GM23338 (cell line): ENCODE data around the gene ARHGEF17. TPM values are rescaled to one million over a fixed set of nuclear protein-coding genes. Genes with fewer than 3 reads are reported as not detected.

Experiments used
- ATAC-seq: fragments of 200-7000 bp; cut with Tn5 transposase; 3 replicates; pipeline ENCODE4 v1.9.1; 2020
- DNase-seq: peaks from one replicate; pipeline ENCODE4 v3.0.0-alpha.2; 2015; ENCODE audit warnings: low spot score
- H2AFZ ChIP-seq: fragments of 200-600 bp; sonication (generic); 2 replicates; pipeline ENCODE4 v1.8.0; 2016; ENCODE audit warnings: antibody characterized with exemption, mild to moderate bottlenecking, moderate library complexity
- H3F3A ChIP-seq: fragments of 200-600 bp; sonication (generic); replicated peaks from 2 replicates; pipeline ENCODE4 v1.8.0; 2017; ENCODE audit warnings: antibody characterized with exemption, mixed run types, low read depth
- H3K27ac ChIP-seq: fragments of 200-600 bp; sonication (generic); 2 replicates; pipeline ENCODE4 v1.6.1; 2016; ENCODE audit warnings: low read depth
- H3K27me3 ChIP-seq: fragments of 200-600 bp; sonication (generic); 2 replicates; pipeline ENCODE4 v1.8.0; 2016; ENCODE audit warnings: mild to moderate bottlenecking, mixed run types, moderate library complexity; ENCODE audit not compliant: insufficient read depth
- H3K36me3 ChIP-seq: fragments of 200-600 bp; sonication (generic); 2 replicates; pipeline ENCODE4 v1.8.0; 2016; ENCODE audit warnings: mild to moderate bottlenecking; ENCODE audit not compliant: insufficient read depth
- H3K4me1 ChIP-seq: fragments of 200-600 bp; sonication (generic); 2 replicates; pipeline ENCODE4 v1.8.0; 2016; ENCODE audit warnings: mild to moderate bottlenecking, moderate library complexity; ENCODE audit not compliant: insufficient read depth
- H3K4me2 ChIP-seq: fragments of 200-600 bp; sonication (generic); 2 replicates; pipeline ENCODE4 v1.7.1; 2017; ENCODE audit warnings: mixed run types
- H3K4me3 ChIP-seq: fragments of 200-600 bp; sonication (generic); 2 replicates; pipeline ENCODE4 v1.6.1; 2016; ENCODE audit warnings: mixed run types
- H3K79me2 ChIP-seq: fragments of 200-600 bp; sonication (generic); replicated peaks from 2 replicates; pipeline ENCODE4 v1.8.0; 2017; ENCODE audit warnings: mild to moderate bottlenecking; ENCODE audit not compliant: insufficient read depth
- H3K9me2 ChIP-seq: fragments of 200-600 bp; sonication (generic); 2 replicates; pipeline ENCODE4 v1.8.0; 2017; ENCODE audit not compliant: insufficient read depth
- H4K20me1 ChIP-seq: fragments of 200-600 bp; sonication (generic); replicated peaks from 2 replicates; pipeline ENCODE4 v1.8.0; 2017; ENCODE audit warnings: mild to moderate bottlenecking; ENCODE audit not compliant: insufficient read depth
- H3K27ac Mint-ChIP-seq: 2 replicates; pipeline ENCODE4 v1.8.0; 2020; ENCODE audit warnings: inconsistent platforms, mild to moderate bottlenecking, moderate library complexity, mixed read lengths
- H3K27me3 Mint-ChIP-seq: 3 replicates; pipeline ENCODE4 v1.8.0; 2022; ENCODE audit warnings: low read depth, mild to moderate bottlenecking, moderate library complexity, mixed read lengths, inconsistent platforms; ENCODE audit not compliant: insufficient read depth, poor library complexity
- H3K36me3 Mint-ChIP-seq: 3 replicates; pipeline ENCODE4 v1.8.0; 2021; ENCODE audit warnings: low read depth, mild to moderate bottlenecking, inconsistent platforms, moderate library complexity, mixed read lengths
- H3K4me1 Mint-ChIP-seq: 3 replicates; pipeline ENCODE4 v1.8.0; 2020; ENCODE audit warnings: mild to moderate bottlenecking, inconsistent platforms, mixed read lengths
- H3K4me3 Mint-ChIP-seq: 3 replicates; pipeline ENCODE4 v1.8.0; 2021; ENCODE audit warnings: moderate library complexity, mild to moderate bottlenecking, inconsistent platforms, mixed read lengths
- H3K9me3 Mint-ChIP-seq: 3 replicates; pipeline ENCODE4 v1.8.0; 2020; ENCODE audit warnings: moderate library complexity, mild to moderate bottlenecking, inconsistent platforms, mixed read lengths
- JUNB ChIP-seq: IDR thresholded peaks from one replicate; pipeline ENCODE4 v1.6.1; 2016; ENCODE audit warnings: antibody characterized with exemption; ENCODE audit not compliant: unreplicated experiment
- NANOG ChIP-seq: IDR thresholded peaks from 2 replicates; pipeline ENCODE4 v1.6.1; 2016; ENCODE audit warnings: antibody characterized with exemption, borderline replicate concordance
- POLR2AphosphoS5 ChIP-seq: IDR thresholded peaks from 2 replicates; pipeline ENCODE4 v1.6.1; 2016; ENCODE audit warnings: antibody characterized with exemption, low read depth
- ZNF114 ChIP-seq: fragments of 250-450 bp; sonication (Bioruptor Pico); IDR thresholded peaks from 2 replicates; pipeline ENCODE4 v1.5.0; 2020; ENCODE audit warnings: mild to moderate bottlenecking, moderate library complexity
- ZNF462 ChIP-seq: fragments of 250-450 bp; sonication (Bioruptor Pico); IDR thresholded peaks from 2 replicates; pipeline ENCODE4 v1.5.0; 2020; ENCODE audit warnings: mild to moderate bottlenecking, moderate library complexity
- polyA plus RNA-seq: library from polyadenylated mRNA; unstranded; fragments of >200 nt; fragmentation: Nextera tagmentation; extraction: Ambion mirVana; gene quantifications from 2 replicates; pipeline ENCODE4 v1.2.1, GENCODE V29; 2016
- total RNA-seq: library from RNA; depleted of rRNA; stranded (reverse); fragments of >200 nt; shearing (Covaris generic); gene quantifications from 2 replicates; pipeline ENCODE4 v1.2.3, GENCODE V29; 2014
- TF ChIP-seq, protein P1 (sequence below), 2 experiments: fragments of 200-600 bp in 1 of 2; sonication (generic) in 1 of 2; conservative IDR thresholded peaks; 2 replicates each; pipeline versions ENCODE4 v1.5.1 to v1.6.1; 2016 to 2017; ENCODE audit warnings: antibody characterized with exemption in 2 of 2, low read depth in 2 of 2, mild to moderate bottlenecking in 2 of 2, moderate library complexity in 1 of 2

The ARHGEF17 gene
- total and polyA plus RNA-seq, 2 experiments from 2014 or later: 2.9 to 15.0 TPM

- H3K4me2 ChIP-seq: peak overlapping the region; percentile 78
- peaks cover 48% of the 10 kb centered on the region for H3K4me1 Mint-ChIP-seq
These were observed 22.6 kb downstream of the ARHGEF17 start for GRCh38 chr11:73330569-73331093.

DNA sequence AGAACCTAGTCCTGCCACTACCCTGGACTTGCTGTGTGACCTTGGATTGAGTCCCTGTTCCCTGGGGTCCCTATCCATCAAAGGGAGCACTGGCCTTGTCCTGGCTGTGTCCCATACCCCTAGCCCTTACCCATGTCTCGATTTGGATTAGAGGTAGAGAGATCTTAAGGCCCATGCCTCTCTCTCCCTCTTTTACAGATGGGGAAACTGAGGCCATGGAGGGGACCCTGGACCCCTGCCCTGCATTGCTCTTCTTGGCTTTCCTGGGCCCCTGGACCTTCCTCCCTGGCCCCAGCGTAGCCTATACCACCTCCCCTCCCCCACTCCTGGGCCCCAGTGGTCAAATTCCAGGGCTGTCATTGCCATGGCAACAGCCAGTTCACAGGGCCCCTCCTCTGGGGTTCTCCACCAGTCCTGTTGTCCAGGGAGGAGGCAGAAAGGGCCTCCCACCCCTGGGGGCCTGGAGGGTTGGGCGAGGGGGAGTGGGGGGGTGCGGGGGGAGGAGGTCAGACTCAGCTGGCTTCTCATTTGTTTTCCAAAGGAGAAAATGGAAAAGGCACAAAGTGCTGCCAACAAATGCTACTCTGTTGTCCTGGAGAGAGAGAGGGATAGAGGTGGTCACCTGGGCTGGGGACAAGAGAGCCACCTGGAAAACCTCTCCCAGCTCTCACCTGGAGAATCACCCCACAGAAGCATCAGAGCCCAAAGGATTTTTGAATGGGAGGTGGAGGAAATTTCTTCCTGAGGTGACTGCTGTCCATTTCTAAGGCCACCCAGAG lies 23.3 kb downstream of the ARHGEF17 start:
- peaks cover 15% of the 10 kb centered on the region for H4K20me1 ChIP-seq
- peak overlapping the region; percentile 78 for H3K4me2 ChIP-seq
- Mint-ChIP-seq H3K4me3 (no peak overlapping the region; the same call in 2 of the 3 replicates), H3K27me3 (peaks cover 56% of the 10 kb centered on the region), H3K36me3 (no peaks in the 10 kb centered on the region), H3K4me1 (peaks cover 48% of the 10 kb centered on the region), H3K27ac (no peak overlapping the region), H3K9me3 (no peaks in the 10 kb centered on the region)
- no peaks in the 10 kb centered on the region for H3K79me2 ChIP-seq
- peak overlapping the region; percentile 46; the same call in 1 of the 2 replicates for H3K4me3 ChIP-seq
- H3K27ac ChIP-seq: no peak overlapping the region
- no peaks in the 10 kb centered on the region for H3K36me3 ChIP-seq
- H3K4me1 ChIP-seq: peaks cover 45% of the 10 kb centered on the region
- ATAC-seq: peak; percentile 74
- 0 out of 2 replicates have a peak, but pooled peaks cover 5% of the 10 kb centered on the region for H3F3A ChIP-seq
- no peaks in the 10 kb centered on the region for H3K9me2 ChIP-seq
- peak; percentile 95 for DNase-seq
- H3K27me3 ChIP-seq: peaks cover 39% of the 10 kb centered on the region
- no peak overlapping the region for H2AFZ ChIP-seq
- TF ChIP-seq ZNF462 (CRISPR knock-in tag) (no peak), JUNB (no peak), POLR2AphosphoS5 (no peak), ZNF114 (CRISPR knock-in tag) (no peak), NANOG (no peak)

More at GRCh38 chr11:73330569-73331093, 22.6 kb downstream of the ARHGEF17 start:
- H3K4me1 ChIP-seq: peaks cover 45% of the 10 kb centered on the region
- H3K36me3 ChIP-seq: no peaks in the 10 kb centered on the region
- peaks cover 9% of the 10 kb centered on the region; the same call in 1 of the 2 replicates for H4K20me1 ChIP-seq
- Mint-ChIP-seq H3K27me3 (peaks cover 56% of the 10 kb centered on the region), H3K27ac (no peak overlapping the region), H3K9me3 (no peaks in the 10 kb centered on the region), H3K4me3 (no peak overlapping the region; the same call in 2 of the 3 replicates), H3K36me3 (no peaks in the 10 kb centered on the region)
- ATAC-seq (peak; percentile 49), DNase-seq (peak; percentile 65)
- TF ChIP-seq ZNF114 (CRISPR knock-in tag): no peak
- TF ChIP-seq, protein P1, sequence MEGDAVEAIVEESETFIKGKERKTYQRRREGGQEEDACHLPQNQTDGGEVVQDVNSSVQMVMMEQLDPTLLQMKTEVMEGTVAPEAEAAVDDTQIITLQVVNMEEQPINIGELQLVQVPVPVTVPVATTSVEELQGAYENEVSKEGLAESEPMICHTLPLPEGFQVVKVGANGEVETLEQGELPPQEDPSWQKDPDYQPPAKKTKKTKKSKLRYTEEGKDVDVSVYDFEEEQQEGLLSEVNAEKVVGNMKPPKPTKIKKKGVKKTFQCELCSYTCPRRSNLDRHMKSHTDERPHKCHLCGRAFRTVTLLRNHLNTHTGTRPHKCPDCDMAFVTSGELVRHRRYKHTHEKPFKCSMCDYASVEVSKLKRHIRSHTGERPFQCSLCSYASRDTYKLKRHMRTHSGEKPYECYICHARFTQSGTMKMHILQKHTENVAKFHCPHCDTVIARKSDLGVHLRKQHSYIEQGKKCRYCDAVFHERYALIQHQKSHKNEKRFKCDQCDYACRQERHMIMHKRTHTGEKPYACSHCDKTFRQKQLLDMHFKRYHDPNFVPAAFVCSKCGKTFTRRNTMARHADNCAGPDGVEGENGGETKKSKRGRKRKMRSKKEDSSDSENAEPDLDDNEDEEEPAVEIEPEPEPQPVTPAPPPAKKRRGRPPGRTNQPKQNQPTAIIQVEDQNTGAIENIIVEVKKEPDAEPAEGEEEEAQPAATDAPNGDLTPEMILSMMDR (conservative IDR thresholded peaks at IDR 0.05; ENCODE audit: low read depth in 2 of 2): peak; percentile 48 to 58
- no peak overlapping the region for H3K27ac ChIP-seq
- H2AFZ ChIP-seq: no peak overlapping the region
- H3K9me2 ChIP-seq: no peaks in the 10 kb centered on the region
- peak overlapping the region; percentile 46; the same call in 1 of the 2 replicates for H3K4me3 ChIP-seq
- 0 out of 2 replicates have a peak, but pooled peaks cover 5% of the 10 kb centered on the region for H3F3A ChIP-seq
- H3K79me2 ChIP-seq: no peaks in the 10 kb centered on the region
- H3K27me3 ChIP-seq: peaks cover 39% of the 10 kb centered on the region
